ENCODE measurements around the gene EPHB3.

The EPHB3 gene

DNA sequence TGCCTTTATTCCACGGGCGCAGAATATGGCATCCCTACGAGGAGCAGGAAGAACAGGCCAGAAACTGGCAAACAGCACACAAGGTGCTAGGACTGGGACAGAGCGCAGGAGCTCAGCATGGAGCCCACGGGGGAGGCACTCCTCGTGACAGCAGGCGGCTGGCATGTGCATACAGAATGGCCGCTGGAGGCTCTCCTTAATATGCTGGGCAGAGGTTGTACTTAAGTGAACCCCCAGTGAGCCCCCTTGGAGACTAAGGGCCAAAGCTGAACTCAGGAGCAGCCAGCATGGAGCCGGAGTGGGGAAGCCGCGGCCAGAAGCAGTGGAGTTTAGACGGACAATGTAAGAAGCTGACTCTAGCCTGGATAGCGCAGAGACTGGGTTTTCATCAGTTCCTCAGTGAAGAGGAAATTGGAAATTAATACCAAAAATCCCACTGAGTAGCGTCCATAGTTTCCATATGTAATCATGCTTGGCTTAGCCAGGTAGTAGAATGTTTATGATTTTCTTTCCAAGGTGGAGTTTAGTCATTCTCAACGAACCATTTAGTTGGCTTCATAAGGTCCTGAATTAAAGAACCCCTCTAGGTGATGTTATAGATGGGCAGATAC lies 69.4 kb downstream of the EPHB3 start:
- DNase-seq: no peak

DNA sequence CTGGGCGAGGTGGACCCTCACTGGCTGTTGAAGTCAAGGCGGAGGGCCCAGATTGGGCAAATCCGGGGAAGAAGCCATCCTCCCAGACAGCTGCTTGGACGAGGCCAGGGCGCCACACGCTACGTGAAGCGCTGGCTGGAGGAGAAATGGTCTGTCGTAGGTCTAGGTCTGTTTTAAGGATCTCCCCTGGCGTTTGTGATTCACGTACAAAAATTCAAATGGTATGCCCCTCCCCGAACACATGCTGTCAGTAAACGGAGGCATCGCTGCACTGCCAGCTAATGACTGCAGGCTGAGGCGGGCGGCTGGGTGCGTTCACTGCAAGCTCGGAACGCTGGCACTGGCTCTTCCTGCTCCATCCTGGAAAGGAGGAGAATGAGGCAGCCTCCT lies 69.9 kb downstream of the EPHB3 start:
- DNase-seq: no peak
